GM19324 (cell line): ENCODE results near the gene CRISP1.
A peak's percentile ranks its signal among the peaks of the same experiment; 100 is the strongest.
"Not testable (repeated sequence)": the region's sequence is repeated elsewhere in the genome, so short reads cannot be mapped to it uniquely, and the experiment has no call there.

Source experiments
- ATAC-seq: cut with Tn5 transposase; IDR thresholded peaks from one replicate; pipeline ENCODE4 v1.9.1; 2021; ENCODE audit warnings: mild to moderate bottlenecking, moderate library complexity; ENCODE audit not compliant: unreplicated experiment, low FRiP score

CRISP1 gene, protein sequence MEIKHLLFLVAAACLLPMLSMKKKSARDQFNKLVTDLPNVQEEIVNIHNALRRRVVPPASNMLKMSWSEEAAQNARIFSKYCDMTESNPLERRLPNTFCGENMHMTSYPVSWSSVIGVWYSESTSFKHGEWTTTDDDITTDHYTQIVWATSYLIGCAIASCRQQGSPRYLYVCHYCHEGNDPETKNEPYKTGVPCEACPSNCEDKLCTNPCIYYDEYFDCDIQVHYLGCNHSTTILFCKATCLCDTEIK

GRCh38 chr6:49866485-49866943 lies at the start of gene CRISP1:
TSS of gene CRISP1 (minus strand) at chr6:49866535. CDS start at chr6:49857400, 9,135 bp downstream.
- ATAC-seq: no peak

GRCh38 chr6:49915035-49915434 lies 48.7 kb upstream of the CRISP1 start:
- ATAC-seq: no peak

DNA sequence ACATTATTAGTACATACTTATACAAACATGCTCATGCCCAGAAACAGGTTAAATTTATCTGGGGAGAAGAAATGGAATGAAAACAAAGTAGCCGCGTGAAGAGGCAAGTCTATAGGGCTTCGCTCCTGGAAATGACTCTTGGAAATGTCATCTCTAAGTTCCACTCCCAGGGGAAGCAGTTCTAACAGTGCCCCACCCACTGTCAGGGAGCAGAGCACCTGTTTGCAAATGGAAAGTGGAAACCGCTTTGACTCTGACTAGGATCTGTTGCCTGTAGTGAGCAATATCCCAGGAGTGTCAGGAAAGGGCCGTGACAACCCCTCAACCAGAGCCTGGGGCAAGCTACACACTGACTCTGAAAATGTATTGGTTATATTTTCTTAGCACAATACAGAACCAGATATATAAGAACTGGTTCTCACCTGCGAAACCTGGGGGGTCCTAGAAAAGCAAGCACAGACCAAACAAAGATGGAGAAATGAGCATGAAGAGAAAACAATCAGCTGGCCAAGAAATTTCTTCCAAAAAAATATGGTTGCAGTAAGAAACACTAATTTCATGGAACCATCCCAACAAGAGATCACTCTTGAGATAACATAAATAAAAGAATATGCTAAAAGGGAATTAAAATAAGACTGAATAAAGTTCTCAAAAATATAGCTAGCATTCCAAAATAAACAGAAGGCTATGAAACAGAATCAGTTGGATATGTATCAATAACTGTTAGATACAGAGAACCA lies 47.5 kb upstream of the CRISP1 start:
- ATAC-seq: no peak

GRCh38 chr6:49912196-49912595 lies 45.9 kb upstream of the CRISP1 start:
- no peak for ATAC-seq

GRCh38 chr6:49911252-49911651 lies 44.9 kb upstream of the CRISP1 start:
- ATAC-seq: no peak

DNA sequence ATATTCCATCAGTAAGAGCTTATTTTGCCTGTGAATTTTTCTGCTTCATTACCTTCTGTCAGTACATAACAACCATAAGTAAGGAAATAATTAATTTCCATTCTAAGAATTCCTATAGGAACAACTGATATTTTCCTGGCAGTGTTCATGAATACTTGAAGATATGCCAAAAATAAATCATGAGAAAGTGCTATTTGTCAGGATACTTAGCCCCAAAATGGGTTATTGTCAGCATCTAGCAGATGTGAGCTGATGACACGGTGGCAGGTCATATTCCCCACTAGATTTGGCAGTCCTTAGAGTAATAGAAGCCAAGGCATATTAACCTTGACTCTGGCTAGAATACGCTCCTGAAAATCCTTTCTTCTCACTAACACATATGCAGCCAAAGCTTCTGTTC lies 43.2 kb upstream of the CRISP1 start:
- no peak for ATAC-seq

DNA sequence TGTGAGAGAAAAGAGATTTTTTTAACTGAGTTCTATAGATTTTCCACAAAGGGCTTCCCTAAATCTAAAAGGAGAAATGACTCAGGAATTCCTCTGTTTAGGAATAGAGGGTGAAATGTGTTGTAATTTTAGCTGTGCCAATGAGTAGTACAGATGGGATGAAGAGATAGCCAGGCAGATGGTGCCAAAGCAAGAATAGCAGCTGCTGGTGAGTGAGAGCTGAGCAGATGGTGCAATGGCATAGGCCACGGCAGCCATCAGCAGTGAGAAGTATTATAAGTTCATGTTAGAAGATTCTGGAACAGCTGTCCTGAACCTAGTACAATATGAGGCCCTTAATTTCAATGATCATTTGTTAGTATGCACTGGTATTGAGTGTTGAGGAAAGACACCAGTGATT lies 40.2 kb upstream of the CRISP1 start:
- ATAC-seq: no peak

DNA sequence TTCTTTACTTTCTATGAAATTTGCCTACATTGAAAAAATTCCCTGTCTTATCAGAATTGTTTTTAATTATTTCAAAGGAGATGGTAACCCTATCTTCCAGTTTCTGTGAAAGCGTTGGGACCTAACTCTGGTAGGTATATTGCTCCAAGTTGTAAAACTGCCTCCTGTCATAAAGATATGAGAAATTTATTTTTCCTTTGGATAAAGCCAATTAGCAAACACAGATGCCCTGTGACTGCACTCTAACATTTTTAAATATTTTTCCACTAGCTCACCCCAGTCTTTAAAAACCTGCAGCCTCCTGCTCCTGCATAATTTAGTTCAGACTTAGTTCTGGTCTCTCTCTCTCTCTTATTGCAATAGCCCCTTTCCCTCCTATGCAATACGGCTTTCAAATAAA lies 39.0 kb upstream of the CRISP1 start:
- no peak for ATAC-seq

DNA sequence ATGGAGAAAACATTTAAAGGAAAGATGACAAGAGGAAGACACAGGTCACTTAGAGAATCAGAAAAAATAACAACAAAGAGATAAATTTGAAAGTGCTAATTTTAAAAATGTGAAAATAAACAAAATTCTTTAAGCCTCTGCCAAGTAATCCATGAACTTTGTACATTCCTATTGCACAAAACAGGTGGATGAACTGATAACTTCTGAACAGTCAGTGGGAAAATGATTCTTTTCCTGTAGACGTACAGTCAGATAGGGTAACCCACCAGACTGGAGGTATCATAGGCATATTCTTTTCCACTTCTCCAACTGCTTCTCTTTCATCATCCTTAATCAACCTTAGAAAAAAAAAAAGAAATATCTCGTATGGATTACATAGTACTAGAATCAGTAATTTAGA lies 36.5 kb upstream of the CRISP1 start:
- ATAC-seq: no peak

GRCh38 chr6:49898904-49899566 lies 32.7 kb upstream of the CRISP1 start:
- no peak for ATAC-seq

- not testable (repeated sequence) for ATAC-seq
These were observed 29.2 kb upstream of the CRISP1 start for GRCh38 chr6:49895553-49895952.

DNA sequence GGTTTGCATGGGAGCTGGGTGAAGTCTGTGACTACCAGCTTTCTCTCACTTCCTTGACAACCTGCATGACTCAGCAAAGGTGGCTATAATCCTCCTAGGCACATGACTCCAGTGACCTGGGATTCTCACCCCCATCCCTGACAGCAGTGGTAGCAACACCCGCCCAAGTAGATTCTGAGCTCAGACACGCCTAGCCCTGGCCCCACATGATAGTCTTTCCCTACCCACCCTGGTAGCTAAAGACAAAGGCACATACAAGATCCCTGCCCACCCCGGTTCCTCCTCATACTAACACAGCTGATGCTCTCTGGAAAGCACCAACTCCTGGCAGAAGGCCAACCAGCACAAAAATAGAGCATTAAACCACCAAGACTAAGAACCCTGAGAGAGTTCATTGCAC lies 25.9 kb upstream of the CRISP1 start:
- ATAC-seq: no peak

DNA sequence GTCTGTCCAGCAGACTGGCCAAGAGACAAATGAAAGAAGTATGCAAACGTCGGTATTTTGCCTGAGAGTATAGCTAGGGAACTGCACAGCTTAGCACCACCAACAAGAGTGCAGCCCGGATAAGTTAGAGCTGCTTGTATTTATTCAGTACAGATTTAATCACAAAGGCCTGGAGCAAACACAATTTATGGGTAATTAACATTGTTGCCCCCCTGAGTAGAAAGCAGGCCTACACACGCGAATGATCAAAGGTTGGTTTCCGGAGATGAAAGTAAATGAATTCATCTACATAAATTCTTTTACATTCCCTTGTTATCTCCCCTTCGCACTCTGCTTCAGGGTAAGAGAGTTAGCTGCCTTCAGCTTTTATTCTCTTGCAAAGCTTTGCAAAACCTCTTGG lies 24.7 kb upstream of the CRISP1 start:
- ATAC-seq: no peak

DNA sequence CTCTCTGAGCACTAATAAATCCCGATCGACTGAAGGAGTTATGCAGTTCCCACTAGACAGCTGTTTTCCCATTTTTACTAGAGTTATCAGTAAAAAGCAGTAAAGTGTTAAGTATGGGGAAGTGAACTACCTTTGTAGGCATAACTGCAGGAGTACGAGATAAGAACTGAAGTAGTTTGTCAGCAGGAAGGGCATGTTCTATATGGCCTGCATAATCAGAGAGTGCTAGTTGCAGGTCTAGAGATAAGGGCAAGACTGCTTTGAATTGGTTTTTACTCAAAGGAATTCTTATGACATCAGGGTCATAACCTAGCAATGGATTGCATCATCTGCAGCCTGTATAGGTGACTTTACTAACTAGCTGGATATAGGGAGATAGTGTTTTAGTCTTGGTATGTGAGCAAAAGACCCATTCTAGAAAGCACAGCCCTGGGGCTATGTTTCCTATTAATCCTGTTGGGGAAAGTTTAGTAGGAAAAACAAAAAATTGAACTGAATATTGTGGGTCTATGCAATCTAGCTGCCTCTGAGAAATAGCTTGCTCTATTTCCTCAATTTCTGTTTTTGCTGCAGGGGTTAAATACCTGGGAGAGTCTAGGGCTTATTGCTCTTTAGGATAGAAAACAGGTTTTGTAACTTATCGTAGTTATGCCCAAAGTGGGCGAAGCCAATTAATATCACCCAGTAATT lies 22.6 kb upstream of the CRISP1 start:
- ATAC-seq: no peak

- no peak for ATAC-seq
These were observed 2.7 kb upstream of the CRISP1 start for GRCh38 chr6:49868951-49869529.

DNA sequence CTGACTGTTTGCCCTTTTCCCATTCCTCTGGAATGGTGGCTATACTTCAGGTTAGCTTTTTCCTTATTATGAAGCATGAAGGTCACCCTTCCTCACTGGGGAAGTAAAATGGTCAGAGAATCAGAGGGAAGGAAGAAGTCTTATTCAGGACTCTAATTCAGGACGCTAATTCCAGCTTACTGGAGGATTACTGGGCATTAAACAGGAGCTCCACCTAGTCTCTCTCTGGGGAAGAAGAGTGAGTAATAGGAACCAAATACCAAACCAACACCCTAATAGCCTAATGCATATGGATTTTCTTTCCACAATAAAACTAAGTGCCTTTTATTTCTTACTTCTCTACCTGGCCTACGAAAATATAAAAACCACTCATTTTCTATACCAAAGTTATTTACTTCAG lies 10.1 kb downstream of the CRISP1 start:
- ATAC-seq: no peak

- ATAC-seq: no peak
These were observed 11.1 kb downstream of the CRISP1 start for GRCh38 chr6:49855221-49855620.

GRCh38 chr6:49852975-49853374 lies 13.4 kb downstream of the CRISP1 start:
- ATAC-seq: no peak

DNA sequence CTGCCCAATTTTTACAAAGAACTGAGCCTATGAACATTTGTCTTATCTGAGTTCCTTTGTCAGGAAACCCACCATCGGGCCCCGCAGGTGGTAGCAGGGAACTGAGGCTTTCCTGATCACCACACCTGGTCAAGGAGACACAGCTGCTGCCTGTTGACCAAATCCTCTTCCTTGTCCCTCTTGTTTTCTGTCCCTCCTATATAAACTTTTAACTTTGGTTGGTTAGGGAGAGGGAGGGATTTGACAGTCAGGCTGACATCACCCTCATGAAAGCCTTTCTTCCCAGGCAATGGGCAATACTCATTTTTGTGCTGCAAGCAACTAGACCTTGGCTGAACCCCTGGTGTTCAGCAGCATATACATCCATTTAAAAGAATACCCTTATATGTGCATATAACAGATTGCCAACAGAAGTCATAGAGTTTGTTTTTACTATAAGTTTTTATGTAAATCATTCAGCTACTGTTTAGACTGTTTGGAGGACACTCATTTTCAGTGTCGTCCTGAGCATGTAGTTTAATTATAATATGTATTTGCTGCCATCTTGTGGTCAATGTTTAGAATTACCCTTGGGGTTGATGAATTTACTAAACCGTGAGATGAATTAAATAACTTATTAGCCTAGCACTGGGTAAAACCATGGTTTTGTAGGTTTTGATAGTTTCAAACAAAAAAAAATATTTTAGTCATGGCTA lies 17.0 kb downstream of the CRISP1 start:
- peak; percentile 76 for ATAC-seq

DNA sequence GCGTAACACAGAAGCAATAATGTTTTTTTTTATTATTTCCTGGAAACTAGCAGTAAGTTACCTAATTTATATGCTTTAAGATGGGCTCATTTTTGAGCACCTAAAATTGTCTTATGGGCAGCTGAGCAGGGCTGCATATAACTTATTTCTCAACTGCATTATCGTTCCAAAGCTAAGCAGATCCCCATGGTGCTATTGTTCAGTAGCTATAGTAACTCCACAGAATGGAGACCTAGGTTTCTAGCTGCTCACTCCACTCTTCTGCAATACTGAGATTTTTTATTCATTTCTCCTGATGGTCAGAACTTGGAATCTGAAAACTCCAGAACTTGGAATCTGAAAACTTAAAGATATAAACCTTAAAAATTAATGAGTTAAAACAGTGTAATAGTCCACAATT lies 18.7 kb downstream of the CRISP1 start:
- no peak for ATAC-seq
